Skeletal muscle tissue (tissue), 4 donors: Measurements from ENCODE around the gene ZNF583. TPM values are rescaled to one million over a fixed set of nuclear protein-coding genes. Genes with fewer than 3 reads are reported as not detected.

Experiments
- H3K27ac ChIP-seq: one replicate; pipeline ENCODE4 v1.7.0; 2013; ENCODE audit warnings: mild to moderate bottlenecking, low read depth, low read length, inconsistent platforms
- H3K27me3 ChIP-seq, 3 donors: one replicate each; pipeline ENCODE4 v1.7.0; 2013; ENCODE audit warnings: low read length in 3 of 3; ENCODE audit not compliant: control insufficient read depth in 3 of 3, insufficient read depth in 3 of 3
- H3K36me3 ChIP-seq, 3 donors: one replicate each; pipeline ENCODE4 v1.7.0; 2013; ENCODE audit warnings: low read length in 3 of 3; ENCODE audit not compliant: control insufficient read depth in 3 of 3, insufficient read depth in 3 of 3
- H3K4me1 ChIP-seq, 3 donors: one replicate each; pipeline ENCODE4 v1.7.0; 2013; ENCODE audit warnings: low read length in 3 of 3, mild to moderate bottlenecking in 3 of 3; ENCODE audit not compliant: control insufficient read depth in 3 of 3, insufficient read depth in 3 of 3
- H3K4me3 ChIP-seq, 3 donors: one replicate each; pipeline ENCODE4 v1.7.0; 2013; ENCODE audit warnings: low read length in 3 of 3
- H3K9ac ChIP-seq, 3 donors: one replicate each; pipeline ENCODE4 v1.7.0; 2013; ENCODE audit warnings: low read length in 3 of 3, mild to moderate bottlenecking in 3 of 3, moderate library complexity in 2 of 3, low read depth in 1 of 3
- H3K9me3 ChIP-seq, 3 donors: one replicate each; pipeline ENCODE4 v1.7.0; 2013; ENCODE audit warnings: low read length in 3 of 3; ENCODE audit not compliant: control insufficient read depth in 3 of 3
- total RNA-seq: library from RNA; depleted of rRNA; stranded (reverse); fragments of >200 nt; gene quantifications from one replicate; pipeline ENCODE4 v1.2.3, GENCODE V29; 2014
- donor health status: Osteomylitis.

The ZNF583 gene
- total RNA-seq, 1 donor from 2014 or later = 8.4 TPM

DNA sequence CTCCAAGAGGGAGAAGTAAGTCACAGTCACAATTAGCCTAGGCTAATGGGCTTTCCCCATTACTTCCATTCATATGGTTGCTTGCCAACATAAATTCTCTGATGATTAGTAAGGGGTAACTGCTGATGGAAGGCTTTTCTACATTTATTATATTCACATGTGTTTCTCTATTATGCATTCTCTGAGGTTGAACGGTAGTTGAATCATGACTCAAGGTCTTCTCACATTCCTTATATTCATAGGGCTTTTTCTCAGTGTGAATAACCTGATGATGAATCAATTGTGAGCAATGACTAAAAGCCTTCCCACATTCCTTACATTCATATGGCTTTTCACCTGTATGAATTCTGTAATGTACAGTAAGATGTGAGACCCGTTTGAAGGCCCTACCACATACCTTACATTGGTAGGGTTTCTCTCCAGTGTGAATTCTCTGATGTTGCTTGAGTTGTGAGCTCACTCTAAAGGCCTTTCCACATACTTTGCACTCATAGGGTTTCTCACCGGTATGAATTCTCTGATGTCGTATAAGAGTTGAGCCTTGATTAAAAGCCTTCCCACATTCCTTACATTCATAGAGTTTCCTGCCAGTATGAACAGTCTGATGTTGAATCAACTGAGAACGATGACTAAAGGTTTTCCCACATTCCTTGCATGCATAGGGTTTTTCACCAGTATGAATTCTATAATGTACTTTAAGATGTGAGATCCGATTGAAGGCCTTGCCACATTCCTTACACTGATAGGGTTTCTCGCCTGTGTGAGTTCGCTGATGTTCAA lies 20.1 kb upstream of the ZNF583 start:
- Histone ChIP-seq H3K27me3 (no peaks in the 10 kb centered on the region), H3K36me3 (peaks cover 6 to 38% (median 33%) of the 10 kb centered on the region in 3 donors), H3K27ac (no peak overlapping the region), H3K9ac (no peak overlapping the region), H3K4me1 (no peaks in the 10 kb centered on the region), H3K4me3 (no peak overlapping the region), H3K9me3 (peaks cover 0 to 17% (median 0%) of the 10 kb centered on the region in 3 donors)

DNA sequence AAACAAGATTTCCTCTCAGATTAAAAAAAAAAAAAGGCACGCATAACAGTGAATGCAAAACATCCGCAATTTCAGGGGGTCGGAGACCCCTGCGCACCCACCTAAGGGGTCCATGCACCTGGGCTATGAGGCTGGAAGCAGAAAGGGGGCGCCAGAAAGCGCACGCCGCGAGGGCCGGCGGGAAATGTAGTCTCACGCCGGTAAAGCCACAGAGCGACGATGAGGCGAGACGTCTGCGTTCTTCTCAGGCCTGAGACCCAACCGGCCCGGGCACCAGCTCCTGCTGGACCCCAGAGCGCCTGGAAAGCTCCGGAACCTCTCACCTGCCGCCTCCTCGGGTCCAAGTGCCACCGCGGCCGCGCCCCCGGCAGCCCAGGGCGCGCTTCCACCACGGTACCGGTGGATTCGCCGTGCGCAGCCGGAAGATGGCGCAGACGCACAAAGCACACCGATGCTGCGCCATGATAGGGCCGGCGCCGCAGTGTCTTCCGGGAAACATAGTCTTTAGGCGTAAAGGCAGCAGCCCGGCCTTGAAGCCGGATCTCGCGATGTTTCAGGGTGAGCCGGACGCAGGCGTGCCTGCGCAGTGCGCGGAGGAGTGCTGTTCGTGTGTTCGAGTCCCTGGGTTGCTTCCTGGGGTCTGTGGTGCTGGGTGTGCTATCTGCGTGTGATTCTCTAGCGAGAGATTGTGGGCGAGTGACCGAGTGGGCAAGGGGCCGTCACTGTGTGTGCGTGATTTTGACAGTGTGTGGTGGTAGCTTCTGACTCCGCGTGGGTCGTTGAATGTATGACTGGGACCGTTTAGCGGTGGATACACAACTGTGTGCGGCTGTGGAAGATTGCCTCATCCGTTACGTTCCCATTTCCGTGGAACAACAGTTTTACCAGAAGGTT lies 10.8 kb upstream of the ZNF583 start, which contains the start of gene ZNF582:
ZNF582 (minus strand) TSS at position 416 of the 894 bp plus-strand sequence. CDS start 1,782 bp downstream, outside the sequence.
- peak within 1 kb of the TSS; percentile 86 to 99 (median 99) for H3K4me3 ChIP-seq
- peak within 1 kb of the TSS; percentile 73 to 91 (median 86) for H3K9ac ChIP-seq
- H3K4me1 ChIP-seq = peaks cover 4 to 7% (median 5%) of the 10 kb centered on the region in 3 donors
- peak within 1 kb of the TSS; percentile 78 for H3K27ac ChIP-seq
- peaks cover 3 to 6% (median 5%) of the 10 kb centered on the region in 3 donors for H3K9me3 ChIP-seq
- H3K36me3 ChIP-seq = peaks cover 24 to 39% (median 28%) of the 10 kb centered on the region in 3 donors
- H3K27me3 ChIP-seq = no peaks in the 10 kb centered on the region

DNA sequence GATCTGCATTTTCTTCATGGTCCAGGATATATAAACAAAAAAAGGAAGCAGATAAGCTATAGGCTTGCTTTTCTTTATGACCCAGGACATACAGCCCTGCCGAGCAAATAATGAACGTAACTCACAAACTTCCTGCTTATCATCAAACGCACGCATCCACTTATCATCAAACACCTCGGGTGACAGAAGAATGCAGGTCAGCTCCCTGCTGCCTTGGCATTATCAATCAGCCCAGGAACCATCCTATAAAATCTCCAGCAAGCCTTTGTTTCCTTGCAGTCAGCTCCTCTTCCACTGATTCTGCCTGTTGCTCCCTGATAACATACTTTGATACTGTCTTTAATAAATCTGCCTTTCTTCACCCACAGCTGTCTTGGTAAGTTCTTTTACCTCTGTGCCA lies 5.3 kb upstream of the ZNF583 start:
- Histone ChIP-seq H3K27ac (no peak overlapping the region), H3K4me3 (no peak overlapping the region), H3K4me1 (peaks cover 4 to 9% (median 5%) of the 10 kb centered on the region in 3 donors), H3K9me3 (peaks cover 3 to 11% (median 11%) of the 10 kb centered on the region in 3 donors), H3K27me3 (no peaks in the 10 kb centered on the region), H3K36me3 (peaks cover 8 to 27% (median 20%) of the 10 kb centered on the region in 3 donors), H3K9ac (no peak overlapping the region)

DNA sequence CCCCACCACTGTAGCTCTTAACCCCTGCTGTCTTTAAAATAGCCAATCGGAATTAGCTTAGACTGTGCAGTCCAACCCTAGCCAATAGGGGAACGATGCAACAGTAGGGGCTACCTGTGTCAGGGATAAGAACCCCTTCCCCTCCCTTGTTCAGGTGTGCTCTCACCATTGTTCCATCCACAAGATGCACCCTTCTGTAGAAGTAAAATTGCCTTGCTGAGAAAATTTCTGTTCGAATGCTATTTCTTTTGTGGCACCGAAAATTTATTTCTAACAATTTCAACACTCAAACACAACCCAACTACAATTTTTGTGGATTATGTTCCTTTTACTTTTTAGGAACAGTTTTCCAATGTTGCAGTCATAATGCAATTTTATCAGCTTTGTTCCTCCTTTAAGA lies 3.6 kb upstream of the ZNF583 start:
- Histone ChIP-seq H3K27ac (no peak overlapping the region), H3K27me3 (no peaks in the 10 kb centered on the region), H3K4me1 (peaks cover 14 to 18% (median 17%) of the 10 kb centered on the region in 3 donors), H3K4me3 (no peak overlapping the region), H3K9ac (no peak overlapping the region), H3K36me3 (peaks cover 13 to 24% (median 15%) of the 10 kb centered on the region in 3 donors), H3K9me3 (peaks cover 4 to 20% (median 11%) of the 10 kb centered on the region in 3 donors)

DNA sequence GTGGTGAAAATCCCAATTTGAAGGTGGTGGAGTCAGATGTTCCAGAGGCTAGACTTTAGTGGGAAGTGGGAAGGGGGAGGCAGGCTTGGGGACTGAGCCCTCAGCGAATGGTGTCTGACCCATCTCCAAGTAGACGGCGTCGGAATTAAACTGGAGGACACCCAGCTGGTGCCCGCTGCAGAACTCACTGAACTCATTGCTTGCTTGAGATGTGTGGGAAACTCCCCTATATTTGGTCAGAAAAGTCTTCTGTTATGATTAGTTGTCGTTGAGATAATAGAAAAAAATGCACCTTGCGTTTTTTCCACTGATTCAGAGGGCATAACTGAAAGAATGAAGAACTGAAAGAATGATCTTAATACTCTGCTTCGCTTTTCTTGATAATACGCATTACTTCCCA lies 871 bp upstream of the ZNF583 start:
- peaks cover 20 to 26% (median 26%) of the 10 kb centered on the region in 3 donors for H3K36me3 ChIP-seq
- peak overlapping the region; percentile 93 for H3K27ac ChIP-seq
- H3K9ac ChIP-seq = peak overlapping the region; percentile 85 to 95 (median 86)
- H3K4me3 ChIP-seq = peak overlapping the region; percentile 94 to 100 (median 99)
- H3K9me3 ChIP-seq = peaks cover 4 to 24% (median 12%) of the 10 kb centered on the region in 3 donors
- H3K4me1 ChIP-seq = peaks cover 14 to 18% (median 17%) of the 10 kb centered on the region in 3 donors
- no peaks in the 10 kb centered on the region for H3K27me3 ChIP-seq

DNA sequence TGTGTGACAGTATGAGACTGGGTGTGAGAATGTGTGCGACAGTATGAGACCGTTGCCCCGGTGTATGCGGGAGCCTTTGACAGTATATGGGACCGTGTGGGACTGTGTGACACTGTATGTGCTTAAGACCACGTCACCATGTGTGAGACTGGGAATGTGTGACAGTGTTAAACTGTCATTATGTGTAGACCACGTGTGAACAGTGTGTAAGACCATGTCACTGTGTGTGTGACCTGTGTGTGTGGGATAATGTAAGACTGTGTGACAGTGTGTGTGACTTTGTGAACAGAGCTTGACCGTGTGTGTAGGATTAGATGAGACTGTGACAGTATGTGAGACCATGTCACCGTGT lies 549 bp downstream of the ZNF583 start:
- H3K9ac ChIP-seq = peak overlapping the region; percentile 85 to 95 (median 86)
- H3K4me1 ChIP-seq = peaks cover 14 to 18% (median 17%) of the 10 kb centered on the region in 3 donors
- peak overlapping the region; percentile 93 for H3K27ac ChIP-seq
- H3K9me3 ChIP-seq = peaks cover 14 to 26% (median 20%) of the 10 kb centered on the region in 3 donors
- H3K36me3 ChIP-seq = peaks cover 28 to 37% (median 30%) of the 10 kb centered on the region in 3 donors
- H3K27me3 ChIP-seq = no peaks in the 10 kb centered on the region
- H3K4me3 ChIP-seq = peak overlapping the region; percentile 94 to 100 (median 99)

DNA sequence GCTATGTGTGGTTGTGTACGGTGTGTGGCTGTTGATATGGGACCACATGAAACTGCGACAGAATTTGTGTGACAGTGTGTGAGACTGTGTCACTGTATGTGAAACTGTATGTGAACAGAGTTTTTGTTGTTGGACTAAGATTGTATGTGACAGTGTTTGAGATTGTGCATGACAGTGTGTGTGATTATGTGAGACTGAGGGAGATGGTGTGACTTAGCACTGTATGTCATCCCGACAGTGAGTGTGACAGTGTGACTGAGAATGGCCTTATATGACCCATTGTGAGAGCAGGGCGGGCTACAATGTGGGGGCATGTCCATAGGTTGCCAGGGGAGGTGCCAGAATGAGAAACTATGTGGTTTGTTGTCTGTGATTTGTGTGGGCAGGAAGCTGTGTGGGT lies 930 bp downstream of the ZNF583 start:
- Histone ChIP-seq H3K36me3 (peaks cover 28 to 39% (median 34%) of the 10 kb centered on the region in 3 donors), H3K4me3 (peak overlapping the region; percentile 94 to 100 (median 99)), H3K27me3 (no peaks in the 10 kb centered on the region), H3K9me3 (peaks cover 14 to 24% (median 23%) of the 10 kb centered on the region in 3 donors), H3K4me1 (peaks cover 14 to 18% (median 17%) of the 10 kb centered on the region in 3 donors), H3K9ac (no peak overlapping the region), H3K27ac (no peak overlapping the region)

DNA sequence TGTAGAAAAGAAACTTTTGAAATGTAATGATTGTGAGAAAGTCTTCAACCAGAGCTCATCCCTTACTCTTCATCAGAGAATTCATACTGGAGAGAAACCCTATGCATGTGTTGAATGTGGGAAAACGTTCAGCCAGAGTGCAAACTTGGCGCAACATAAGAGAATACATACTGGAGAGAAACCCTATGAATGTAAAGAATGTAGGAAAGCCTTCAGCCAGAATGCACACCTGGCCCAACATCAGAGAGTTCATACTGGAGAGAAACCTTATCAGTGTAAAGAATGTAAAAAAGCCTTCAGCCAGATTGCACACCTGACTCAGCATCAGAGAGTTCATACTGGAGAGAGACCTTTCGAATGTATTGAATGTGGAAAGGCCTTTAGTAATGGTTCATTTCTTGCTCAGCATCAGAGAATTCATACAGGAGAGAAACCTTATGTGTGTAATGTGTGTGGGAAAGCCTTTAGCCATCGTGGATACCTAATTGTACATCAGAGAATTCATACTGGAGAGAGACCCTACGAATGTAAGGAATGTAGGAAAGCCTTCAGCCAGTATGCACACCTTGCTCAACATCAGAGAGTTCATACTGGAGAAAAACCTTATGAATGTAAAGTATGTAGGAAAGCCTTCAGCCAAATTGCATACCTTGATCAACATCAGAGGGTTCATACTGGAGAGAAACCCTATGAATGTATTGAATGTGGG lies 19.3 kb downstream of the ZNF583 start:
- peaks cover 22 to 39% (median 35%) of the 10 kb centered on the region in 3 donors for H3K36me3 ChIP-seq
- H3K27ac ChIP-seq = no peak overlapping the region
- no peak overlapping the region for H3K9ac ChIP-seq
- peaks cover 51 to 78% (median 58%) of the 10 kb centered on the region in 3 donors for H3K9me3 ChIP-seq
- no peaks in the 10 kb centered on the region for H3K4me1 ChIP-seq
- peak overlapping the region in 2 of 3 donors; percentile 33 to 64 for H3K4me3 ChIP-seq
- no peaks in the 10 kb centered on the region for H3K27me3 ChIP-seq

DNA sequence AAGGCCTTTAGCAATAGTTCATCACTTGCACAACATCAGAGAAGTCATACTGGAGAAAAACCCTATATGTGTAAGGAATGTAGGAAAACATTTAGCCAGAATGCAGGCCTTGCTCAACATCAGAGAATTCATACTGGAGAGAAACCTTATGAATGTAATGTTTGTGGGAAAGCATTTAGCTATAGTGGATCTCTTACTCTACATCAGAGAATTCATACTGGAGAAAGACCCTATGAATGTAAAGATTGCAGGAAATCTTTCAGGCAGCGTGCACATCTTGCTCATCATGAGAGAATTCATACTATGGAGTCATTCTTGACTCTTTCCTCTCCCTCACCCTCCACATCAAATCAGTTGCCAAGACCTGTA lies 19.8 kb downstream of the ZNF583 start:
- H3K9me3 ChIP-seq = peaks cover 51 to 78% (median 58%) of the 10 kb centered on the region in 3 donors
- H3K27me3 ChIP-seq = no peaks in the 10 kb centered on the region
- H3K9ac ChIP-seq = no peak overlapping the region
- peak overlapping the region in 2 of 3 donors; percentile 33 to 64 for H3K4me3 ChIP-seq
- H3K27ac ChIP-seq = no peak overlapping the region
- no peaks in the 10 kb centered on the region for H3K4me1 ChIP-seq
- H3K36me3 ChIP-seq = peaks cover 22 to 36% (median 35%) of the 10 kb centered on the region in 3 donors
